Brain microvascular endothelial cell (primary cell): ENCODE data around the gene KCNAB2.
A peak's percentile ranks its signal among the peaks of the same experiment; 100 is the strongest.

Experiments
- DNase-seq: peaks from one replicate; pipeline ENCODE4 v3.0.0-alpha.2; 2020
- H3K27ac ChIP-seq: fragments of 250-450 bp; sonication (Bioruptor Pico); 2 replicates; pipeline ENCODE4 v1.5.1; 2020; ENCODE audit warnings: mild to moderate bottlenecking, moderate library complexity
- H3K27me3 ChIP-seq: fragments of 250-450 bp; sonication (Bioruptor Pico); replicated peaks from 2 replicates; pipeline ENCODE4 v1.5.1; 2020; ENCODE audit warnings: mild to moderate bottlenecking
- H3K36me3 ChIP-seq: fragments of 250-450 bp; sonication (Bioruptor Pico); replicated peaks from 2 replicates; pipeline ENCODE4 v1.5.1; 2020; ENCODE audit warnings: mild to moderate bottlenecking
- H3K4me3 ChIP-seq: 2 replicates; pipeline ENCODE4 v1.5.1; 2011; ENCODE audit warnings: low read depth, mild to moderate bottlenecking, control low read depth, low read length, moderate library complexity
- in situ Hi-C: cut with HindIII; loops from 2 replicates; pipeline ENCODE4 v1.10.0; 2017; ENCODE audit warnings: low sequenced_read_pairs, low pct_ligation_motif_present
- TF ChIP-seq, protein P1 (sequence below): IDR thresholded peaks from 2 replicates; pipeline ENCODE4 v1.5.1; 2011; ENCODE audit warnings: low read depth, mild to moderate bottlenecking, moderate library complexity, low read length, control low read depth, inconsistent platforms; ENCODE audit errors: missing control alignments

The KCNAB2 gene

DNA sequence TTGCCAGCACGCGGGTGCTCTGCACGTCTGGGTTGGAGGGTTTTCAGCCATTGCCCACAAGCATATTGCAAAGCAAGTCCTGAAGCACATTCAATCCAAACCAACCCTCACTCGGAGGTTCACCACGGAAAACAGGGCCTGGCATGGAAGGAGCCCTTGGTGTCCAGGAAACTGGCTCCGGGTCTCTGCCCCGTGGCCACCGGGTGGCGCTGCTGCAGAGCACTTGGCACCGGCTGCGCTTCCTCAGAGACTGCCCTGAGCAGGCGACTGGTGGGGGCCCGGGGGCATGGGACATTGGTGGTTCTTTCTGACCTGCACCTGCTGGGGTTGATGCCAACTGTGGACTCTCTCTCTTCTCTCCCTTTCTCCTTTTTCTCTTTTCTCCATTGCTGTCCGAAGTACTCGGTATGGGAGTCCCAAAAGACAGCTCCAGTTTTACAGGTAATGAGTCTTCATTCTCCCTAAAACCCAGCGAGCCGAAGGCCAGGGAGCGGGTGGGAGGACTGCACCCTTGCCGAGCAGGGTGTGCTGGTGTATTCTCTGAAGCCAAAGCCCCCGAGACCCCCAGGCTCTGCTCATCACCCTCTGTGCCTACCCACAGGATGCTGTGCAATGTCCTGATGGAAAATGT, 4.1 kb upstream of the KCNAB2 start:
- TF ChIP-seq, protein P1, sequence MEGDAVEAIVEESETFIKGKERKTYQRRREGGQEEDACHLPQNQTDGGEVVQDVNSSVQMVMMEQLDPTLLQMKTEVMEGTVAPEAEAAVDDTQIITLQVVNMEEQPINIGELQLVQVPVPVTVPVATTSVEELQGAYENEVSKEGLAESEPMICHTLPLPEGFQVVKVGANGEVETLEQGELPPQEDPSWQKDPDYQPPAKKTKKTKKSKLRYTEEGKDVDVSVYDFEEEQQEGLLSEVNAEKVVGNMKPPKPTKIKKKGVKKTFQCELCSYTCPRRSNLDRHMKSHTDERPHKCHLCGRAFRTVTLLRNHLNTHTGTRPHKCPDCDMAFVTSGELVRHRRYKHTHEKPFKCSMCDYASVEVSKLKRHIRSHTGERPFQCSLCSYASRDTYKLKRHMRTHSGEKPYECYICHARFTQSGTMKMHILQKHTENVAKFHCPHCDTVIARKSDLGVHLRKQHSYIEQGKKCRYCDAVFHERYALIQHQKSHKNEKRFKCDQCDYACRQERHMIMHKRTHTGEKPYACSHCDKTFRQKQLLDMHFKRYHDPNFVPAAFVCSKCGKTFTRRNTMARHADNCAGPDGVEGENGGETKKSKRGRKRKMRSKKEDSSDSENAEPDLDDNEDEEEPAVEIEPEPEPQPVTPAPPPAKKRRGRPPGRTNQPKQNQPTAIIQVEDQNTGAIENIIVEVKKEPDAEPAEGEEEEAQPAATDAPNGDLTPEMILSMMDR: peak; percentile 77
- in situ Hi-C loops: no loop called here
- DNase-seq: peak; percentile 16
- no peak overlapping the region for H3K4me3 ChIP-seq
- no peaks in the 10 kb centered on the region for H3K36me3 ChIP-seq
- peaks cover 20% of the 10 kb centered on the region for H3K27me3 ChIP-seq
- H3K27ac ChIP-seq: no peak overlapping the region

GRCh38 chr1:6043561-6043960, 2.1 kb upstream of the KCNAB2 start:
- no peak for DNase-seq
- TF ChIP-seq, protein P1: no peak
- H3K36me3 ChIP-seq: no peaks in the 10 kb centered on the region
- H3K4me3 ChIP-seq: no peak overlapping the region
- H3K27me3 ChIP-seq: peaks cover 22% of the 10 kb centered on the region
- no peak overlapping the region for H3K27ac ChIP-seq
- in situ Hi-C loops: no loop called here

DNA sequence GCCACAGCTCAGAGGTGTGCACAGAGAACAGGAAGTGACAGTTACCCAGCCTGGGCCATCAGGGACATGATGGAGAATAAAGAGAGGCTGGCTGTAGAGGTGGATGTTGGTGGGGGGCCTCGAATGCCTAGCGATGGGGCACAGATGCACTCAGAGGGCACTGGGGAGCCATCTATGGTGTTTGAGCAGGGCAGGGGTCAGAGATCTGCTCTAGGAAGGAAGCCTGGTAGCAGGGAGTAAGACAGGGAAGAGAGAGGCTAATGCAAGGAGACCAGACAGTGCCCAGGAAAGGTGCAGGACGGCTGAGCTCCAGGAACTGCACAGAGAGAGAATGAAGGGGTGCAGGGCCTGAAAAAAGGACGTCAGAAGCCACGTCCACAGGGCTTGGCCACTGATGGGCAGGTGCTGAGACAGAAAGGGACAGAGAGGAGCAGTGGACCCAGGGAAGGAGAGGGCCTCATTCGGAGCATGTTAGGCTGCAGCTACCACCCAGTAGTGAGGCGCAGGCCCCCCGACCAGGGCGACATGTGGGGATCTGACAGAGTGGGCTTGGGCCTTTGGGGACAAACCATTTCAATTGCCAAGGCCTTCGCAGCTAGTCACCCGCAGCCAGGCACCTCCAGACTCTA, 1.1 kb upstream of the KCNAB2 start:
- peaks cover 18% of the 10 kb centered on the region for H3K27me3 ChIP-seq
- H3K4me3 ChIP-seq: no peak overlapping the region
- no peak for DNase-seq
- H3K27ac ChIP-seq: no peak overlapping the region
- TF ChIP-seq, protein P1: no peak
- H3K36me3 ChIP-seq: no peaks in the 10 kb centered on the region
- in situ Hi-C loops: no loop called here

DNA sequence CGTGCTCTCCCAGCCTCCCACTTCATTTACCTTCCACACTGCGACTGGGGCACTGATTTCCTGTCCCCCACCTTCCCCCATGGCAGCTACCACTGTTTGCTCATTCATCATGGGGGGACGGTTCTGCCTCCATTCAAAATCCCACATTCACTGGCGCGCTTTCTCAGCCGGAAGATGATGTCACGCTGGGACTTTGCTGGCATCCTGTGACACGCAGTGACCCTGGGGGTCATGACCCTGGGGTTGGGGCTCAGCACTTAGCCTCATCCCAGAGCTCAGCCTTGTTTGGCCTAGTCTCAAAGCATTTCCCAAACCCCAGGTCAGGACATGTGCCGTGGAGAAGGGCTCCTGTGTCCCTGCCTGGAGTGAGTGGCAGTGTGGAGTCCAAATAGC, 582 bp upstream of the KCNAB2 start:
- no peaks in the 10 kb centered on the region for H3K36me3 ChIP-seq

DNA sequence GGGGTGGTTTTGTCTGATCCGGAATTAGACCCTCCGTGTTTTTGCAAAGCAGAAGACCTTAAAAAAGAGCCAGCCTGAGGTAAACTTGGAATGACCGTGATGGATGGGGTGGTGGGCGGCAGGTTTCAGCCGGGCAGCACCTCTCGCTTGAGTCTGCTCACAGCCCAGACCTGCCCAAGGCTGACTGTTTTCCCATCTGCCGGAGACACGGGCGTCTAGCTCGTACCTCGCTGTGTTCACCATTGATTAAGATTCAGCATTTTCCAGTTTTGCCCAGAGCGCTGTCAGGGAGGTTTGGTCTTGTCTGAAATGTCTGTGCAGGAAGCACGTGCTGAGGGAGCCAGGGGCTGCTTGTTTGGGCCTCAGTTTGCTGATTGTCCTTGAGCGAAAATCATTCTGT, 591 bp downstream of the KCNAB2 start:
- H3K4me3 ChIP-seq: no peak overlapping the region
- H3K27ac ChIP-seq: no peak overlapping the region
- in situ Hi-C loops: no loop called here
- TF ChIP-seq, protein P1: no peak
- H3K36me3 ChIP-seq: no peaks in the 10 kb centered on the region
- peaks cover 11% of the 10 kb centered on the region for H3K27me3 ChIP-seq
- DNase-seq: no peak

More for the DNA sequence above, 582 bp upstream of the KCNAB2 start:
- TF ChIP-seq, protein P1: no peak
- no peak overlapping the region for H3K27ac ChIP-seq
- DNase-seq: no peak
- H3K4me3 ChIP-seq: no peak overlapping the region
- H3K27me3 ChIP-seq: peaks cover 14% of the 10 kb centered on the region
- in situ Hi-C loops: no loop called here
